IMR-90 (cell line): Measurements from ENCODE around the gene NKTR. TPM values are rescaled to one million over a fixed set of nuclear protein-coding genes. Genes with fewer than 3 reads are reported as not detected.

ENCODE experiments used
- ATAC-seq: fragments of 200-7000 bp; cut with Tn5 transposase; 2 replicates; pipeline ENCODE4 v1.9.1; 2020; ENCODE audit warnings: low read depth, mild to moderate bottlenecking, moderate library complexity
- BruUV-seq: library from RNA; stranded (reverse); fragments of 400-500 nt; replicated peaks from 2 replicates; lab custom pipeline; 2021; lab: Mats Ljungman, UMichigan
- CTCF ChIA-PET: fragments of 300-600 bp; formaldehyde crosslinking; extraction: SDS; loops from one replicate; lab custom pipeline; 2021; ENCODE audit warnings: antibody characterized with exemption; lab: Yijun Ruan, JAX
- POLR2A ChIA-PET: fragments of 300-600 bp; sonication (Branson Sonifier 250); formaldehyde crosslinking; loops from one replicate; lab custom pipeline; 2022; ENCODE audit warnings: antibody characterized with exemption; ENCODE audit not compliant: unreplicated experiment; lab: Charles Lee
- DNase-seq: peaks from one replicate; pipeline ENCODE4 v3.0.0; 2013
- H2AFZ ChIP-seq: replicated peaks from 2 replicates; pipeline ENCODE3; 2013; ENCODE audit warnings: low read length, mild to moderate bottlenecking; ENCODE audit not compliant: poor library complexity
- H2AK5ac ChIP-seq: 2 replicates; pipeline ENCODE4 v1.6.1; 2013; ENCODE audit warnings: low read depth, low read length, inconsistent platforms
- H2AK9ac ChIP-seq: replicated peaks from 2 replicates; pipeline ENCODE3; 2013; ENCODE audit warnings: mild to moderate bottlenecking, low read depth, low read length, moderate library complexity; ENCODE audit not compliant: poor library complexity
- H2BK120ac ChIP-seq: 2 replicates; pipeline ENCODE4 v1.6.1; 2013; ENCODE audit warnings: low read depth, low read length, inconsistent platforms
- H2BK15ac ChIP-seq: 3 replicates; pipeline ENCODE4 v1.6.1; 2013; ENCODE audit warnings: low read depth, low read length, inconsistent platforms
- H2BK20ac ChIP-seq: 2 replicates; pipeline ENCODE4 v1.6.1; 2013; ENCODE audit warnings: low read depth, mild to moderate bottlenecking, inconsistent platforms, low read length, moderate library complexity
- H2BK5ac ChIP-seq: 2 replicates; pipeline ENCODE4 v1.6.1; 2013; ENCODE audit warnings: mild to moderate bottlenecking, low read depth, low read length, inconsistent platforms; ENCODE audit not compliant: poor library complexity, severe bottlenecking
- H3K14ac ChIP-seq: replicated peaks from 2 replicates; pipeline ENCODE4 v1.6.1; 2013; ENCODE audit warnings: low read depth, low read length, inconsistent platforms
- H3K18ac ChIP-seq: 2 replicates; pipeline ENCODE4 v1.6.1; 2013; ENCODE audit warnings: low read depth, low read length, control low read depth
- H3K23ac ChIP-seq: 2 replicates; pipeline ENCODE4 v1.6.1; 2013; ENCODE audit warnings: low read depth, low read length, inconsistent platforms
- H3K27ac ChIP-seq: 2 replicates; pipeline ENCODE4 v1.5.1; 2013; ENCODE audit warnings: mild to moderate bottlenecking, control low read depth, low read length; ENCODE audit not compliant: insufficient read depth
- H3K27me3 ChIP-seq: 2 replicates; pipeline ENCODE4 v1.6.1; 2013; ENCODE audit warnings: low read length; ENCODE audit not compliant: control insufficient read depth, insufficient read depth
- H3K36me3 ChIP-seq: 2 replicates; pipeline ENCODE4 v1.6.1; 2013; ENCODE audit warnings: low read length, mixed read lengths; ENCODE audit not compliant: control insufficient read depth, insufficient read depth
- H3K4ac ChIP-seq: 2 replicates; pipeline ENCODE4 v1.6.1; 2013; ENCODE audit warnings: low read depth, low read length, inconsistent platforms
- H3K4me1 ChIP-seq: 2 replicates; pipeline ENCODE4 v1.6.1; 2013; ENCODE audit warnings: low read length, mixed read lengths; ENCODE audit not compliant: control insufficient read depth, insufficient read depth
- H3K4me2 ChIP-seq: 2 replicates; pipeline ENCODE4 v1.6.1; 2013; ENCODE audit warnings: low read depth, mild to moderate bottlenecking, control low read depth, low read length, moderate library complexity
- H3K4me3 ChIP-seq: 2 replicates; pipeline ENCODE4 v1.5.1; 2013; ENCODE audit warnings: low read depth, mild to moderate bottlenecking, control low read depth, low read length, moderate library complexity; ENCODE audit not compliant: insufficient read depth
- H3K56ac ChIP-seq: 2 replicates; pipeline ENCODE4 v1.6.1; 2013; ENCODE audit warnings: low read length, inconsistent platforms; ENCODE audit not compliant: insufficient read depth; ENCODE audit errors: extremely low read depth
- H3K79me1 ChIP-seq, 2 experiments: 2 replicates each; pipeline ENCODE4 v1.6.1; 2013; ENCODE audit warnings: low read length in 2 of 2, inconsistent platforms in 1 of 2, low read depth in 1 of 2
- H3K9ac ChIP-seq: 2 replicates; pipeline ENCODE4 v1.6.1; 2013; ENCODE audit warnings: low read depth, low read length, control low read depth
- H3K9me1 ChIP-seq: 2 replicates; pipeline ENCODE4 v1.6.1; 2013; ENCODE audit warnings: low read length, inconsistent platforms; ENCODE audit not compliant: insufficient read depth
- H3K9me3 ChIP-seq: 2 replicates; pipeline ENCODE4 v1.6.1; 2013; ENCODE audit warnings: low read length; ENCODE audit not compliant: control insufficient read depth, insufficient read depth
- H4K20me1 ChIP-seq: 2 replicates; pipeline ENCODE4 v1.6.1; 2013; ENCODE audit warnings: low read length, inconsistent platforms; ENCODE audit not compliant: insufficient read depth
- H4K5ac ChIP-seq: 2 replicates; pipeline ENCODE4 v1.6.1; 2013; ENCODE audit warnings: mild to moderate bottlenecking, low read depth, low read length, control low read depth
- H4K8ac ChIP-seq, 2 experiments: 2 replicates each; pipeline ENCODE4 v1.6.1; 2013; ENCODE audit warnings: low read depth in 2 of 2, low read length in 2 of 2, control low read depth in 1 of 2, inconsistent platforms in 1 of 2
- H4K91ac ChIP-seq: 2 replicates; pipeline ENCODE4 v1.6.1; 2013; ENCODE audit warnings: low read depth, low read length, inconsistent platforms; ENCODE audit not compliant: insufficient read depth
- BHLHE40 ChIP-seq: fragments of 150-350 bp; IDR thresholded peaks from 2 replicates; pipeline ENCODE4 v1.6.1; 2016; ENCODE audit warnings: mild to moderate bottlenecking, low read depth, low read length
- CEBPB ChIP-seq: IDR thresholded peaks from 2 replicates; pipeline ENCODE4 v1.6.1; 2012; ENCODE audit warnings: low read depth, low read length, improper control_type of control experiment
- CHD1 ChIP-seq: IDR thresholded peaks from 2 replicates; pipeline ENCODE4 v1.6.1; 2012; ENCODE audit warnings: low read depth, low read length, improper control_type of control experiment
- FOS ChIP-seq: fragments of 150-350 bp; IDR thresholded peaks from 2 replicates; pipeline ENCODE4 v1.6.1; 2016; ENCODE audit warnings: low read depth, low read length
- NFE2L2 ChIP-seq: fragments of 150-350 bp; IDR thresholded peaks from 2 replicates; pipeline ENCODE4 v1.6.1; 2016; ENCODE audit warnings: low read depth, mild to moderate bottlenecking, low read length
- POLR2A ChIP-seq: IDR thresholded peaks from 2 replicates; pipeline ENCODE4 v1.6.1; 2012; ENCODE audit warnings: mild to moderate bottlenecking, low read depth, low read length
- RAD21 ChIP-seq: IDR thresholded peaks from 2 replicates; pipeline ENCODE4 v1.6.1; 2012; ENCODE audit warnings: low read length, improper control_type of control experiment
- RCOR1 ChIP-seq: IDR thresholded peaks from 2 replicates; pipeline ENCODE4 v1.6.1; 2012; ENCODE audit warnings: mild to moderate bottlenecking, low read length, improper control_type of control experiment; ENCODE audit not compliant: insufficient replicate concordance
- WGBS, 2 experiments: methylation state at CpG; one replicate each; pipeline versions ENCODE4 v1.1.5 to v1.1.7; 2013; ENCODE audit warnings: missing lambda C conversion rate in 2 of 2; ENCODE audit not compliant: insufficient read length in 1 of 2; ENCODE audit errors: extremely low coverage in 2 of 2; 5-methylcytosine and 5-hydroxymethylcytosine counted together
- dilution Hi-C: fragments of 300-500 bp; cut with HindIII; formaldehyde crosslinking; loops from one replicate; pipeline ENCODE4 v1.14.3; 2018; ENCODE audit warnings: low sequenced_read_pairs; ENCODE audit not compliant: unreplicated experiment
- in situ Hi-C: fragments of 300-500 bp; cut with MboI; formaldehyde crosslinking; loops from 3 replicates; pipeline ENCODE4 v1.14.3; 2019; ENCODE audit warnings: low sequenced_read_pairs, inconsistent platforms, mixed read lengths
- intact Hi-C: fragments of 100-400 bp; cut with micrococcal nuclease; formaldehyde crosslinking; loops from 2 replicates; pipeline ENCODE4 v1.10.0; 2022
- polyA plus RNA-seq, 3 experiments: library from polyadenylated mRNA; depleted of rRNA; stranded (reverse); fragments of >200 nt; gene quantifications; 2 replicates each; pipeline ENCODE4 v1.2.3, GENCODE V29; 2012; ENCODE audit warnings: low replicate concordance in 1 of 3
- total RNA-seq: library from RNA; depleted of rRNA; stranded (reverse); fragments of >200 nt; gene quantifications from 2 replicates; pipeline ENCODE4 v1.2.3, GENCODE V29; 2012
- TF ChIP-seq, protein P1 (sequence below): conservative IDR thresholded peaks from 2 replicates; pipeline ENCODE4 v1.5.1; 2012; ENCODE audit warnings: mild to moderate bottlenecking, low read depth, low read length, improper control_type of control experiment

The NKTR gene
- total and polyA plus RNA-seq, 2 of the 4 experiments (the other 2 are of a cell fraction), result 24.0 to 30.7 TPM

DNA sequence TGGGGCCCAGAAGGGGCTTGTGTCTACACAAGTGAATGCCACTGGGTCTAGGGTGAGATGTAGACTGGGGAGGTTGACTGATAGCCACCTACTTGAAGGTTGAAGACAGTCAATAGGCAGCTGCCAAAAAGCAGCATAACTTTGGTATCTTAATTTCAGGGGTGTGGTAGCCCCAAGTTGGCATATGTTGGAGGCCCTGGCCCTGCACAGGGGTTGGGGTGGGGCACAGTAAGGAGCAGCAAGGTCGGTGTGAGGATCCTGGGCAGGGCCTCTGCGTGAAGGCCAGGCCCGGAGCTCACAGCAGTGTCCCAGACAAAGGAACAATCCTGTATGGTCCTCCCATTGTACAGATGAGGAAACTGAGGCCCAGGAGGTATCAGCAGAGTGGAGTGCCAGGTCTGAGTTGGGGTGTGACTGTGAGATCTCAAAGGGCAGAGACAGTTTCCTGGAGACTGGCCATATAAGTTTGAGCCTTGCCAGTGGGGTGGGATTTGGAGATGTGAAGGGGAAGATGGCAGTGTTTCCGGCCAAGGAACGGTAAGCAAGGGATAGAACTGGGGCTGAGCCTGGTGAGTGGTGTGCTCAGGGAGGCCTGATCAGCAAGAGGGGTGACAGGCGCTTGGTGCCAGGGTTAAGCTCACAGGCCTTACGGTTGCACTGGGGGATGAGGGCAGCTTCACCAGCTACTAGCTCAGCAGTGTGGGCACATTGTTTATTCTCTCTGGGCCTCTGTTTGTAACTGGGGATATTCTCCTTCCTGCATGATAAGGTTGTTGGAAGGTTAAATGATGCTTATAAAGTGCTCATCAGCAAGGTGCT is 86.6 kb downstream of the NKTR start:
- Histone ChIP-seq H3K79me1 (no peaks in the 10 kb centered on the region), H2BK20ac (no peak overlapping the region), H3K4ac (no peak overlapping the region), H3K4me1 (peaks cover 5% of the 10 kb centered on the region), H4K20me1 (no peaks in the 10 kb centered on the region; the same call in 1 of the 2 replicates), H3K23ac (no peak overlapping the region), H2AFZ (no peak overlapping the region), H3K36me3 (no peaks in the 10 kb centered on the region), H4K91ac (no peak overlapping the region), H2BK15ac (no peak overlapping the region), H3K9ac (no peak overlapping the region), H3K9me1 (peaks cover 6% of the 10 kb centered on the region), H3K27ac (no peak overlapping the region), H3K27me3 (peaks cover 52% of the 10 kb centered on the region), H3K56ac (no peak overlapping the region), H2AK5ac (no peak overlapping the region), H3K4me3 (no peak overlapping the region), H3K18ac (no peak overlapping the region), H3K9me3 (peaks cover 7% of the 10 kb centered on the region), H2AK9ac (no peak overlapping the region), H2BK5ac (no peak overlapping the region), H3K14ac (no peak overlapping the region), H3K4me2 (no peak overlapping the region), H4K8ac (no peak overlapping the region), H2BK120ac (no peak overlapping the region), H4K5ac (no peak overlapping the region)
- ChIA-PET POLR2A (no interaction called here), CTCF (interaction anchor here (1.3 kb wide), 1 partner anchor 58 kb away, joined by 4 read pairs; no protein-coding TSS in a partner anchor)
- no peak for DNase-seq
- BruUV-seq, result no TSS peak
- in situ Hi-C loops, result no loop called here
- intact Hi-C loops, result no loop called here
- TF ChIP-seq BHLHE40 (no peak), NFE2L2 (no peak), CHD1 (no peak), POLR2A (no peak), RAD21 (no peak), CEBPB (no peak), RCOR1 (no peak), FOS (no peak)
- TF ChIP-seq, protein P1, sequence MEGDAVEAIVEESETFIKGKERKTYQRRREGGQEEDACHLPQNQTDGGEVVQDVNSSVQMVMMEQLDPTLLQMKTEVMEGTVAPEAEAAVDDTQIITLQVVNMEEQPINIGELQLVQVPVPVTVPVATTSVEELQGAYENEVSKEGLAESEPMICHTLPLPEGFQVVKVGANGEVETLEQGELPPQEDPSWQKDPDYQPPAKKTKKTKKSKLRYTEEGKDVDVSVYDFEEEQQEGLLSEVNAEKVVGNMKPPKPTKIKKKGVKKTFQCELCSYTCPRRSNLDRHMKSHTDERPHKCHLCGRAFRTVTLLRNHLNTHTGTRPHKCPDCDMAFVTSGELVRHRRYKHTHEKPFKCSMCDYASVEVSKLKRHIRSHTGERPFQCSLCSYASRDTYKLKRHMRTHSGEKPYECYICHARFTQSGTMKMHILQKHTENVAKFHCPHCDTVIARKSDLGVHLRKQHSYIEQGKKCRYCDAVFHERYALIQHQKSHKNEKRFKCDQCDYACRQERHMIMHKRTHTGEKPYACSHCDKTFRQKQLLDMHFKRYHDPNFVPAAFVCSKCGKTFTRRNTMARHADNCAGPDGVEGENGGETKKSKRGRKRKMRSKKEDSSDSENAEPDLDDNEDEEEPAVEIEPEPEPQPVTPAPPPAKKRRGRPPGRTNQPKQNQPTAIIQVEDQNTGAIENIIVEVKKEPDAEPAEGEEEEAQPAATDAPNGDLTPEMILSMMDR, result no peak
- ATAC-seq, result no peak
- 75% methylated on average over 2 of the region's 7 CpGs; no CpG with 5 or more reads in 1 of the 2 experiments for WGBS, 2 experiments
- dilution Hi-C loops, result no loop called here
